ENCODE data around the gene BCAP31.
"Not testable (repeated sequence)": the region's sequence is repeated elsewhere in the genome, so short reads cannot be mapped to it uniquely, and the experiment has no call there.

Gene BCAP31

DNA sequence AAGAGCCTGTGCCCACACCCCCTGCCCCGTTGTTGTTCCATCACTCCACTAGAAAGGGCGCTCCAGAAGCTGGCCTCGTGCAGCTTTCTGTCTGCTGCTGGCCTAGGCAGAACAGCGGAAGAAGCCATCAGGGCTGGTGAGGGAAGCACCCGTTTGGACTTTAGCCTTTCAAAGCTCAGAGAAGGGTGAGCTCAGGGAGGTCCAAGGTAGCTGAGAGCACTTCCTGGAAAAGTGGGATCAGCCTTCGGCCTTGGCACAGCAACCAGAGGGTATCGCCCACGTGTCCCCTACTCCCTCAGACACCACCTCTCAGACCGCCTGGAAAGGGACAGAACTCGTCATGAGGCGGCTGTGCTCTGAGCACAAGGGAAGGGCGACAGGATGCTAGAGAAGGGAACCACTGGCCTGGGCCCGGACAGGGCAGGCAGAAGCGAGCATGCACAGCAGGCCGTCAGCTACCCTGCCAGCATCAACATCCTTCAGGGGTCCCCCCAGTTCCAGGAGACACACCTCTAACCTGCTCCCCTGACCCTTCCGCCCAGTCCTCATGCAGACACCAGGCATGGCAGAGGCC is 24.9 kb downstream of the BCAP31 start:
- H3K36me3 Mint-ChIP-seq; H3K9me3 Mint-ChIP-seq (ENCODE audit: low read depth); H3K27me3 Mint-ChIP-seq; H3K27ac Mint-ChIP-seq; H3K4me3 Mint-ChIP-seq; H3K4me1 Mint-ChIP-seq (ENCODE audit: low read depth): not testable (repeated sequence)

DNA sequence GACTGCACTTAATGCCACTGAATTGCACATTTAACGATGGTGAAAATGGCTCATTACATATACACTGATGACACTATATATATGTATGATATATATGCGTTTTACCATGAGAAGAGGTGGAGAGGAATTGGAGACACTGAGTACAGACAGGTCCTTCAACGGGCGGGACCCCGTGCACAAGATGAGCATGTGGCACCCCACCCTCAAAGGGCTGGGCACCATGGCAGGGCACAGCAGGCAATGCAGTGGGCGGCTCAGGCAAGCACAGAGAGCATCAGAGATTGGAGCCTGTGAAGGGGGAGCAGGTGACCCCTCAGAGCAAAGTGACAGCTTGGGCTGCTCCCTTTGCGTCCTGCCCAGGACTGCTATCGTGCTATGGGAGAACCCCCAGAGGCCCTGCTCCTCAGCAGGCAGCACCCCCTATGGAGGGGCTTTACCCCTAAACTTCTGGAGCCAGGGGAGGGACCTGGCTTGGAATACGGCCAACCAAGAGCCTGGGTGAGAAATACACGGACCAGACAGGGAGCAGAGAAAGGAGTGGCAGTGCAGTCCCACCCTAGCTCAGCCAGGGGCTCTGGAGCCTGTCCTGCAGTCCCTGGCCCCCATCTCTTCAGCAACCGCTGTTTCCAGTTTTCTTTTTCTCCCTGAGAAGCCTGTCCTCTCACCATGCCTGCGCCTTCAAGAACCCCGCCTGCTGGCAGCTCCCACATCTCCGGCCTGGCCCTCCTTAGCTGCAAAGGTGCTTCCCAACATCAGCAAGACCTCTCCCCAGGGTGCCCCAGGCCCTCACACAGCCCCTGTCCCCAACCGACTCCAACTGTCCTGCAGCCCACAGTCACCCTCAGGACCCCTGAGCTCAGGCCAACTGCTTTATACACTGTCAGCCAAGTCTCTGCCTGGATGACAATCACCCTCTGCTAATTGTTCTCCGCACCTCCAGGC is 26.0 kb downstream of the BCAP31 start:
- Mint-ChIP-seq H3K27ac (no peak overlapping the region), H3K9me3 (ENCODE audit: low read depth) (no peaks in the 10 kb centered on the region), H3K4me3 (no peak overlapping the region), H3K4me1 (ENCODE audit: low read depth) (no peaks in the 10 kb centered on the region), H3K27me3 (no peaks in the 10 kb centered on the region), H3K36me3 (no peaks in the 10 kb centered on the region)

DNA sequence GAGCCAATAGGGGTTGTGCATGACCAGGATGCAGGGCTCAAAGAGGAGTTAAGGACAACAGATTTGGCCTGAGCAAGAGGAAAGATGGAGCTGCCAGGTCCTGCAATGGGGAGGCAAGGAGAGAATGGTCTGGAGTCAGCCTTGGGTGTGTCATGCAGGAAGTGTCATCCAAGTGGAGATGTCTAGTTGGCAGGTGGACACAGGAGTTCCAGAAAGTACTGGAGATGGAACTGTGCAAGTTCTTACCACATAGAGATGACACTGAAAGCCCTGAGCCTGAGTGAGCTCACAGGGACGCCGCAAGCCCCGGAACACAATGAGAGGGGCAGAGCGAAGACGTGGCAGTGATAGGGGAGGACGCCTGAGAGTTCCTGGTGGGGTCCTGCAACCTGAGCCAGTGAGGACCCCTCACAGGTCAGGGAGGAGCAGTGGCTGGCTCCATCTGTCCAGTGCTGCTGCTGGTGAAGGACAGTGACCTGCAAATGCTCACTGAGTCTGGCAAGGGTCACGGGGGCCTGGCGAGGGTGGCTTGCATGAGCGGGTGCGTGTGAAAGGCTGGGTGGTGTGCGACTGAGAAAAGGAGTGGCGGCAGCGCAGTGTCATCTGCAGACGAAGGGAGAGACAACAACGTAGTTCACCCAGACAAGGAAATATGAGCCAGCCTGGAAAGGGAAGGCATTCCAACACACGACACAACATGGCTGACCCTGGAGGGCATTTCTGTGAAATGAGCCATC is 27.0 kb downstream of the BCAP31 start:
- not testable (repeated sequence) for H3K27me3 Mint-ChIP-seq; H3K4me1 Mint-ChIP-seq (ENCODE audit: low read depth); H3K27ac Mint-ChIP-seq; H3K36me3 Mint-ChIP-seq; H3K9me3 Mint-ChIP-seq (ENCODE audit: low read depth); H3K4me3 Mint-ChIP-seq

DNA sequence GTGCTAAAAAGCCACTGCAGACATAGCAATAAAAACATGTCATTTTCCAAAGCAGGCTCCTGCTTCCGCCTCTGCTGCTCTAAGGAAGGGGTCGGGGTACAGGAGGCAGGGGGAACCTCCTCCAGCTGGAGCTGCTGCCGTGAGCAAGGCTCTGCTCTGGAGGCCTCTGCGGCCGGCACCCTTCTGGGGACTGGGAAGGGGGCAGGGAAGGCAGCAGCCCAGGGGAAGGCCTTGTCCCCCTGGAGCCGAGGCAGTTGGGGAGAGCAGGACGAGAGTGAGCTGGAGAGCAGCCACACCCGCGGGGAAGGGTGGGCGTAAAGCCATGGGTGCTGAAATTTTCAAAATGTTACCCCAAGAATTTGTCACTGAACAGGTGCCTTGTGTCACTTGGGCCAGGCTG is 27.6 kb downstream of the BCAP31 start:
- not testable (repeated sequence) for H3K4me1 Mint-ChIP-seq (ENCODE audit: low read depth); H3K9me3 Mint-ChIP-seq (ENCODE audit: low read depth); H3K36me3 Mint-ChIP-seq; H3K4me3 Mint-ChIP-seq; H3K27me3 Mint-ChIP-seq; H3K27ac Mint-ChIP-seq

DNA sequence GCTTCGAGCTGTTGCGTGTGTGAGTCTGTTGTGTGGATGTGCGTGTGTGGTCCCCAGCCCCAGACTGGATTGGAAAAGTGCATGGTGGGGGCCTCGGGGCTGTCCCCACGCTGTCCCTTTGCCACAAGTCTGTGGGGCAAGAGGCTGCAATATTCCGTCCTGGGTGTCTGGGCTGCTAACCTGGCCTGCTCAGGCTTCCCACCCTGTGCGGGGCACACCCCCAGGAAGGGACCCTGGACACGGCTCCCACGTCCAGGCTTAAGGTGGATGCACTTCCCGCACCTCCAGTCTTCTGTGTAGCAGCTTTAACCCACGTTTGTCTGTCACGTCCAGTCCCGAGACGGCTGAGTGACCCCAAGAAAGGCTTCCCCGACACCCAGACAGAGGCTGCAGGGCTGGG is 28.1 kb downstream of the BCAP31 start:
- no peak overlapping the region for H3K4me3 Mint-ChIP-seq
- H3K36me3 Mint-ChIP-seq, result no peaks in the 10 kb centered on the region
- no peaks in the 10 kb centered on the region for H3K4me1 Mint-ChIP-seq (ENCODE audit: low read depth)
- H3K9me3 Mint-ChIP-seq (ENCODE audit: low read depth), result no peaks in the 10 kb centered on the region
- H3K27me3 Mint-ChIP-seq, result no peaks in the 10 kb centered on the region
- H3K27ac Mint-ChIP-seq, result no peak overlapping the region

DNA sequence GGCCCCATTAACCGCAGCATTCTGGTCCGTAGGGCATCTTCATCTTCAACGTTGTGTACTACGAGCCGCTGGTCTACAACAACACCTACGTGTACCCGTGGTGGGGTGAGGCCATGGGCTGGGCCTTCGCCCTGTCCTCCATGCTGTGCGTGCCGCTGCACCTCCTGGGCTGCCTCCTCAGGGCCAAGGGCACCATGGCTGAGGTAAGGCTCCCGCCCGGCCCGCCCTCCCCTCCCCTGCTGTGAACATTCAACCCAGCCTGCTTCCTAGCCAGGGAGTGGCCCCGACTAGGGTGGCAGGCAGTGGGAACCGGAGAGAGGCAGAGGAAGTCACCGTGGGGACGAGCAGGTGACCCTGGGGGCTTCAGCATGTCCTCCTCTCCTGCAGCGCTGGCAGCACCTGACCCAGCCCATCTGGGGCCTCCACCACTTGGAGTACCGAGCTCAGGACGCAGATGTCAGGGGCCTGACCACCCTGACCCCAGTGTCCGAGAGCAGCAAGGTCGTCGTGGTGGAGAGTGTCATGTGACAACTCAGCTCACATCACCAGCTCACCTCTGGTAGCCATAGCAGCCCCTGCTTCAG is 29.4 kb downstream of the BCAP31 start:
- Mint-ChIP-seq H3K4me3 (no peak overlapping the region), H3K27ac (no peak overlapping the region), H3K27me3 (no peaks in the 10 kb centered on the region), H3K4me1 (ENCODE audit: low read depth) (no peaks in the 10 kb centered on the region), H3K36me3 (no peaks in the 10 kb centered on the region), H3K9me3 (ENCODE audit: low read depth) (no peaks in the 10 kb centered on the region)

DNA sequence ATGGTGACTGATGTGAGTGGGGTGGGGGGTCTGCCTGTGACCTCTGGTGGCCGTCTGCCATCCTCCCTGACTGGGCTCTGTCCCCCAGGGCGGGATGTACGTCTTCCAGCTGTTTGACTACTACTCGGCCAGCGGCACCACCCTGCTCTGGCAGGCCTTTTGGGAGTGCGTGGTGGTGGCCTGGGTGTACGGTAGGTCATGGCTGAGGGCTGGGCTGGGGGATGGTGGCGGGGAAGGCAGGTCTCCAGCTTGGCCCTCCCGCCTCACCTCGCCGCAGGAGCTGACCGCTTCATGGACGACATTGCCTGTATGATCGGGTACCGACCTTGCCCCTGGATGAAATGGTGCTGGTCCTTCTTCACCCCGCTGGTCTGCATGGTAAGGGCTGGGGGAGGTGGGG is 29.9 kb downstream of the BCAP31 start:
- H3K27ac Mint-ChIP-seq; H3K4me3 Mint-ChIP-seq; H3K9me3 Mint-ChIP-seq (ENCODE audit: low read depth); H3K36me3 Mint-ChIP-seq; H3K27me3 Mint-ChIP-seq; H3K4me1 Mint-ChIP-seq (ENCODE audit: low read depth): not testable (repeated sequence)

DNA sequence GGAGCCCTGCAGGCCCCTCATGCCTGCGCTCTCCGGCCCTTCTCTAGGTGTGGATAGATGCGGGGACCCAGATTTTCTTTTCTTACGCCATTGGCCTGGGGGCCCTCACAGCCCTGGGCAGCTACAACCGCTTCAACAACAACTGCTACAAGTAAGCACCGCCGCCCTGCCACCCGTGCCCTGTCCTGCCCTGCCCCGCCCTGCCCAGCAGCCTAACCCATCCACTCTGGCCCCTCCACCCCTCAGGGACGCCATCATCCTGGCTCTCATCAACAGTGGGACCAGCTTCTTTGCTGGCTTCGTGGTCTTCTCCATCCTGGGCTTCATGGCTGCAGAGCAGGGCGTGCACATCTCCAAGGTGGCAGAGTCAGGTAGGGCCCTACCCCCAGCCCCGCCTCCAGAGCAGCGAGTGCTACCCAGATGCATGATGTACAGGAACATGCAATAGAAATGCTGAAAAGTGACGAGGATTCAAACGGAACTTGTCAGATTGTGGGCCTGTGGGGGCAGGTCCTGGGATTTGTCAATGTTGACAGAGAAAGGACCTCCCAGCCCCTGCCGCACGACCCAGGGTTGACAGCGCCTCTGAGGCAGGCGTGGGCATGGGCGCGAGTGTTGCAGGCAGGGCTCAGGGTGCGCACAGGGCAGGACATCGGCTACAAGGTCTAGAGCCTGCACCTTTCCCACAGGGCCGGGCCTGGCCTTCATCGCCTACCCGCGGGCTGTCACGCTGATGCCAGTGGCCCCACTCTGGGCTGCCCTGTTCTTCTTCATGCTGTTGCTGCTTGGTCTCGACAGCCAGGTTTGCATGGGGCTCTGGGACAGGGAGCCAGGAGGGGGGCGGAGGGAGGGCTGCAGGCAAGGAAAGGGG is 30.7 kb downstream of the BCAP31 start:
- Mint-ChIP-seq H3K27me3 (no peaks in the 10 kb centered on the region), H3K36me3 (no peaks in the 10 kb centered on the region), H3K4me1 (ENCODE audit: low read depth) (no peaks in the 10 kb centered on the region), H3K9me3 (ENCODE audit: low read depth) (no peaks in the 10 kb centered on the region), H3K27ac (no peak overlapping the region), H3K4me3 (no peak overlapping the region)

DNA sequence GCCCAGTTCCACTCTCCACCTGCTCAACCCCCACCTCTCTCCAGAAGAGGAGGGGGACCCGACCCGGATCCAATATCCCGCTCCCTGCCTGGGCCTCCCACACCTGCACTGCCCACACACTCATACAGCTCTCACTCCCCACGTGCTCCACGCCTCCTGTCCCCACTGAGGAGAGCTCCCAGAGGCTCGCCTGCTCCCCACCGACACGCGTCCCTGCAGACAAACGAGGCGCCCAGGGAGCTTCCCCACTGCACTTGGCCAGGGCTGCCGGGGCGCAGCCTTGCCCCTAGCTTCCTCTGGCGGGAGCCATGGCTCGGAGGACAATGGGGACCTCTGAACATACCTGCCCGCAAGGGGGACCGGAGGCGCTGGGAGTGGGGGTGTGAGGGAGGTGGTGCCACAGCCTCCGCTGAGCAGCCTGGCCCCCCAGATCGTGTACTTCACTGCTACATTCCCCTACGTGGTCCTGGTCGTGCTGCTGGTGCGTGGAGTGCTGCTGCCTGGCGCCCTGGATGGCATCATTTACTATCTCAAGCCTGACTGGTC is 31.5 kb downstream of the BCAP31 start:
- Mint-ChIP-seq H3K9me3 (ENCODE audit: low read depth) (no peaks in the 10 kb centered on the region), H3K4me3 (no peak overlapping the region), H3K4me1 (ENCODE audit: low read depth) (no peaks in the 10 kb centered on the region), H3K36me3 (no peaks in the 10 kb centered on the region), H3K27me3 (no peaks in the 10 kb centered on the region), H3K27ac (no peak overlapping the region)

DNA sequence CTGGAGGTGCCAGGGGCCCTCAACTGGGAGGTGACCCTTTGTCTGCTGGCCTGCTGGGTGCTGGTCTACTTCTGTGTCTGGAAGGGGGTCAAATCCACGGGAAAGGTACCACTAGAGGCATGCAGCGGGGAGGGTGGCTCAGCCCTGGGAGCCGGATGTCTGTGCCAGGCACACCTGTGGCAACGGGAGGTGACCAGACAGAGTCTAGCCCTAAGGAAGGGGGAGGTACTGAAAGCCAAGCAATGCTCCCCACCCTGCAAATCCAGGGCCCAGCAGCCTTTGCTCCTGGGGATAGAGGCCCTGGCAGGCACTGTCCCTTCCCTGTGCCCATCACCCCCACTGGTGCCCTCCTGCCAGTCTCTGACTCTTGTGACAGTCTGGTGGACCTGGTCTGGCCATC is 32.2 kb downstream of the BCAP31 start:
- H3K27me3 Mint-ChIP-seq, result no peaks in the 10 kb centered on the region
- H3K4me3 Mint-ChIP-seq, result no peak overlapping the region
- H3K36me3 Mint-ChIP-seq, result no peaks in the 10 kb centered on the region
- no peaks in the 10 kb centered on the region for H3K4me1 Mint-ChIP-seq (ENCODE audit: low read depth)
- no peak overlapping the region for H3K27ac Mint-ChIP-seq
- no peaks in the 10 kb centered on the region for H3K9me3 Mint-ChIP-seq (ENCODE audit: low read depth)

DNA sequence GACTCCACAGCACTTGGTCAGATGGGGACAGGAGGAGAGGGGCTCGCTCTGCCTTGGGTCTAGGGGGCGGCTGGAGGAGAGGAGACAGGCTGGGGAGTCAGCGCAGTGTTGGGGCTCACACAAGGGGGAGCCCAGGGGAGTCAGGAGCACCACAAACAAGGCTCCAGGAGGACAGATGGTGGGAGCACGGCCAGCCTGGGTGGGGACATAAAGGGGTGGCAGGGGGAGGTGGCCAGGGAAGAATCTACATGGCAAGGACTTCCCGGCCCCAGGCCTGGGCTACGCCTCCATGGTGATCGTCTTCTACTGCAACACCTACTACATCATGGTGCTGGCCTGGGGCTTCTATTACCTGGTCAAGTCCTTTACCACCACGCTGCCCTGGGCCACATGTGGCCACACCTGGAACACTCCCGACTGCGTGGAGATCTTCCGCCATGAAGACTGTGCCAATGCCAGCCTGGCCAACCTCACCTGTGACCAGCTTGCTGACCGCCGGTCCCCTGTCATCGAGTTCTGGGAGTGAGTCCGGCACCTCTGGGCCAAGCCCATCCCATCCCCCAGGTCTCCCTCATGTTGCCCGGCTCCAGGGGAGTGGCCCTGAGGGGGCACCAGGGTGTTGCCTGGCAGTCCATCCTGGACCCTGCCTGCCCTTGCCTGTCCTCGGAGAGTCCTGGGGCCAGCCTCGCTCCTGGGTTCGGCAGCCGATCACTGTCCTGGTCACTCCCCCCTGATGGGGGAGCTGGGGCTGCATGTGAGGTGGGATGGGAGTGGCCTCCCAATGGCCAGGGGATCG is 33.0 kb downstream of the BCAP31 start:
- H3K4me1 Mint-ChIP-seq (ENCODE audit: low read depth); H3K4me3 Mint-ChIP-seq; H3K36me3 Mint-ChIP-seq; H3K27me3 Mint-ChIP-seq; H3K27ac Mint-ChIP-seq; H3K9me3 Mint-ChIP-seq (ENCODE audit: low read depth): not testable (repeated sequence)

DNA sequence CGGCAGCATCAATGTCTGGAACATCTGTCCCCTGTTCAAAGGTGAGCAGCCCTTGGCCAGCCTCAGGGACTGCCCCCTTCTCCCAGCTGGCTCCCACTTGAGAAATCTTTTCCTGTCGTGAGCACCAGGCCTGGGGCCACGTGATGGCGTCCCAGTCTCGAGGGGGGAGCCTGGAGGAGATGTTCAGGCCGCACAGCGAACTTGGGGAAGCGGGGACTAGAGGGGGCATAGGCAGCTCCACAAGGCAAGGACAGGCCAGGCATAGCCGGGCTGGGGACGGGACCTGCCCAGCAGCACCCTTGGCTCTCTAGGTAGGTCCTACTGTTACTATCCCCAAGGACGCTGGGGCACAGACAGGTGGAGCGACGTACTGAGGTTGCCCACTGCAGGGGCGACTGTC is 33.7 kb downstream of the BCAP31 start:
- no peaks in the 10 kb centered on the region for H3K27me3 Mint-ChIP-seq
- H3K36me3 Mint-ChIP-seq, result no peaks in the 10 kb centered on the region
- no peaks in the 10 kb centered on the region for H3K9me3 Mint-ChIP-seq (ENCODE audit: low read depth)
- no peak overlapping the region for H3K4me3 Mint-ChIP-seq
- no peaks in the 10 kb centered on the region for H3K4me1 Mint-ChIP-seq (ENCODE audit: low read depth)
- no peak overlapping the region for H3K27ac Mint-ChIP-seq

DNA sequence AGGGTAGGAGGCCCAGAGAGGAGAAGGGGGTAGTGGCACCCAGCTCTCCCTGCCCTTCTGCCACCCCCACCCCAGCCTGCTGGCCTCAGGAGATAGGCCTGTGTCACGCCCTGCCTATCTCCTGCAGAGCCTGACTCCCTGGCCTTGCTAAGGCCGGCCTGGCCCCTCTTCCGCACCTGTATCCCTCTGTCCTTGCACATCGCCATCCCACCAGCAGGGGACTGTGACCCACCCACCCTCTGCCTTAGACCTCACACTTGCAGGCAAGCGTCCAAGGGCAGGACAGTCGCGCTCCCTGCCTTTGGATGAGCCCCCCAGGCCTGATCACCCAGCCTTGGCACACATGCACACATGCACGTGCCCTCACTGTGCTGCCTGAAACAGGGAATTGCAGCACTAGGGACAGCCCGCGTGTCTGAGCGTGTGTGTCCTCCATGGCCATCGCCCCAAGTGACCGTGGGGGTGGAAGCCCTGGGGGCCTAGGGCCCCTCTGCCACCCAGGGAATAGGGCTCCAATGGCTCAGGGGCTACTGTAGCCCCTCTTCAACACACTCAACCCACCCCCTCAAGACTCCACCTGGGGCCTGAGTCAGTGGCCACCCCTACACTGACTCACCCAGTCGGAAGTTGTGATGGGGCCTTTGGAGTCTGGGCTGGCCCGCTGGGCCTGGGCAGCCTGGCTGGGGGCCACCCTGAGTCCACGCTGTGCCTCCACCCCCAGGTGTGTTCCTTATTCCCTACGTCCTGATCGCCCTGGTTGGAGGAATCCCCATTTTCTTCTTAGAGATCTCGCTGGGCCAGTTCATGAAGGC is 34.3 kb downstream of the BCAP31 start:
- Mint-ChIP-seq H3K4me1 (ENCODE audit: low read depth) (no peaks in the 10 kb centered on the region), H3K27ac (no peak overlapping the region), H3K27me3 (no peaks in the 10 kb centered on the region), H3K9me3 (ENCODE audit: low read depth) (no peaks in the 10 kb centered on the region), H3K36me3 (no peaks in the 10 kb centered on the region), H3K4me3 (no peak overlapping the region)

All from activated naive CD8-positive, alpha-beta T cell (primary cell).